HepG2 (cell line): ENCODE results near the gene RNF168. TPM values are rescaled to one million over a fixed set of nuclear protein-coding genes. Genes with fewer than 3 reads are reported as not detected.

Experiments used
- ATF1 ChIP-seq: IDR thresholded peaks from 2 replicates; pipeline ENCODE4 v1.6.1; 2016; ENCODE audit warnings: mild to moderate bottlenecking, control low read depth
- ATRX ChIP-seq: sonication (generic); formaldehyde crosslinking; IDR thresholded peaks from 2 replicates; pipeline ENCODE4 v1.4.0; 2020; ENCODE audit warnings: missing genetic modification reagents, borderline replicate concordance
- EP300 ChIP-seq, 3 experiments: sonication (generic) in 1 of 3; formaldehyde crosslinking in 1 of 3; IDR thresholded peaks; 2 replicates each; pipeline versions ENCODE4 v1.5.1 to v1.6.1; 2011 to 2020; ENCODE audit warnings: low read depth in 2 of 3, low read length in 2 of 3, borderline replicate concordance in 1 of 3, improper control_type of control experiment in 1 of 3, mild to moderate bottlenecking in 1 of 3, missing genetic modification reagents in 1 of 3, moderate library complexity in 1 of 3
- GTF3A ChIP-seq: sonication (generic); formaldehyde crosslinking; conservative IDR thresholded peaks from 2 replicates; pipeline ENCODE4 v1.4.0; 2020; ENCODE audit warnings: mild to moderate bottlenecking, missing genetic modification reagents
- KLF16 ChIP-seq, 2 experiments: sonication (generic) in 1 of 2; formaldehyde crosslinking in 1 of 2; IDR thresholded peaks; 2 replicates each; pipeline versions ENCODE4 v1.6.1 to v1.8.0; 2016 to 2023; ENCODE audit warnings: missing genetic modification reagents in 2 of 2, missing compliant biosample characterization in 1 of 2
- MAFK ChIP-seq, 2 experiments: IDR thresholded peaks in 1 of 2; conservative IDR thresholded peaks in 1 of 2; 2 replicates each; pipeline ENCODE4 v1.6.1; 2011; ENCODE audit warnings: improper control_type of control experiment in 2 of 2, low read length in 2 of 2
- SOX6 ChIP-seq, 2 experiments: fragments of 450-650 bp in 1 of 2; sonication (generic) in 1 of 2; formaldehyde crosslinking in 1 of 2; IDR thresholded peaks; 2 replicates each; pipeline versions ENCODE4 v1.4.0 to v1.6.1; 2017 to 2020; ENCODE audit warnings: antibody characterized with exemption in 1 of 2, mild to moderate bottlenecking in 1 of 2, missing genetic modification reagents in 1 of 2
- SP4 ChIP-seq: sonication (generic); formaldehyde crosslinking; IDR thresholded peaks from 2 replicates; pipeline ENCODE4 v1.8.1; 2023; ENCODE audit warnings: mild to moderate bottlenecking, missing genetic modification reagents
- ZNF263 ChIP-seq: sonication (generic); formaldehyde crosslinking; IDR thresholded peaks from 2 replicates; pipeline ENCODE4 v1.4.0; 2020; ENCODE audit warnings: missing genetic modification reagents
- ZNF749 ChIP-seq: sonication (generic); formaldehyde crosslinking; IDR thresholded peaks from 2 replicates; pipeline ENCODE4 v1.8.0; 2022; ENCODE audit warnings: mild to moderate bottlenecking, missing genetic modification reagents, moderate library complexity, borderline replicate concordance
- ZSCAN25 ChIP-seq: sonication (generic); formaldehyde crosslinking; IDR thresholded peaks from 2 replicates; pipeline ENCODE4 v1.8.0; 2022; ENCODE audit warnings: mild to moderate bottlenecking, missing genetic modification reagents
- polyA plus RNA-seq, 8 experiments: library from polyadenylated mRNA; depleted of rRNA in 3 of 8; stranded (reverse) in 7 of 8; unstranded in 1 of 8; fragments of >200 nt; fragmentation: Illumina TruSeq in 4 of 8; extraction: Trizol in 4 of 8; gene quantifications; 2 replicates each; pipeline versions ENCODE4 v1.2.1 to v1.2.3, GENCODE V29; 2011 to 2016; ENCODE audit warnings: low read depth in 4 of 8, missing spikeins in 1 of 8, mixed read lengths in 1 of 8; ENCODE audit not compliant: insufficient read depth in 1 of 8
- total RNA-seq, 5 experiments: library from RNA; depleted of rRNA; stranded (reverse); fragments of >200 nt; fragmentation: Illumina TruSeq; extraction: Trizol; gene quantifications; 2 replicates each; pipeline ENCODE4 v1.2.3, GENCODE V29; 2016; ENCODE audit warnings: low read depth in 1 of 5
- TF ChIP-seq, protein P1 (sequence below): sonication (generic); formaldehyde crosslinking; IDR thresholded peaks from 2 replicates; pipeline ENCODE4 v1.8.1; 2023; ENCODE audit warnings: mild to moderate bottlenecking, moderate library complexity, missing genetic modification reagents
- TF ChIP-seq, protein P2 (sequence below): IDR thresholded peaks from 2 replicates; pipeline ENCODE4 v1.6.1; 2016; ENCODE audit warnings: low read depth, borderline replicate concordance
- TF ChIP-seq, protein P3 (sequence below): sonication (generic); formaldehyde crosslinking; IDR thresholded peaks from 2 replicates; pipeline ENCODE4 v1.4.0; 2020; ENCODE audit warnings: missing genetic modification reagents, borderline replicate concordance
- TF ChIP-seq, protein P4 (sequence below): sonication (generic); formaldehyde crosslinking; IDR thresholded peaks from 2 replicates; pipeline ENCODE4 v1.5.1; 2020; ENCODE audit warnings: mild to moderate bottlenecking, missing genetic modification reagents, borderline replicate concordance

RNF168 gene
- total and polyA plus RNA-seq, 2 of the 13 experiments (the other 11 are each of a cell fraction or from before 2014, with no cell fraction given) = 3.7 to 22.9 TPM

DNA sequence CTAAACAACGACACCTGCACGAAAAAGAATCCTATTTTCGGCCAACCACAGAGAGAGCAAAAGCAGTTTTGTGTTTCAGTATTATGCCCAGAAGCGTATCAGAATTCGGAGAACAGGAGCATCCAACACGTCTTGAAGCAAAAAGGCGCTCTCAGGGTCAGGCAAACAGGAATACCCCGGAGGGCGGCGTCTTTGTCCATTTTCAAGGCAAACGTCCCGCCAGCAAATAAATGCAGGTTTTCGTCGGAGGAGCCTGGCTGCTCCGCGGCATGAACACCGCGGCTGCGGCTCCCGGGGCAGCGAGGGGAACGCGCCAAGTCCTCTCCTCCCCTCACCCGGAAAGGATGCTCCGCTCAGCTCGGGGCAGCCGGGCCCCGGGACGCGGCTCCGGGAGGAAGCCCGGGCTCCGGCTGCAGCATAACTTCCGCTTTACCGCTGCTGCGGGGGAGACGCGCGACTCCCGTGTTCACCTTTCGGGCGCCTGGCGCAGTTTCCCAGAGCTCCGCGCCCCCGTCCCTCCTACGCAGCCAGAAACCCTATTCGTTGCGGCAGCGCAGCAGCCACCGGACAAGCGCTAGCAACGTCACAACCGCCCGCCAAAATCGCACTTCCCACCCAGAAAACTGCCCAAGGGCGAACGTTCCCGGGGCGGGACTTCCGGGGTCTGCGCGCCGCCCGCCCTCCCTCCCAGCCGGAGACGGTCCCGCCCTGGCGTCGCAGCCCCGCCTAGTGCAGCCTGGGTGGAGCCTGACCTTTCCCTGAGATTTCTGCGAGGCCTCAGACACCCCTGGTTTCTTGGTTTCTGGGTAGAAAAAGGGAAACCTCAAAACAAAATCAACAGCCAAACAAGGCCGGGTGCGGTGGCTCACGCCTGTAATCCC, at the start of gene RNF168 (continued):
- TF ChIP-seq EP300 (IDR thresholded peaks at IDR 0.05; ENCODE audit: low read depth in 2 of 2, low read length in 2 of 2) (0 out of 4 replicates have a peak, but pooled peaks of 1 of the 2 experiments have one; percentile 11), EP300 (CRISPR knock-in tag; IDR thresholded peaks at IDR 0.05; ENCODE audit: borderline replicate concordance) (no peak), ATRX (no peak), MAFK (conservative IDR thresholded peaks at IDR 0.05 in 1 of 2, IDR thresholded peaks at IDR 0.05 in 1 of 2; ENCODE audit: low read length in 2 of 2) (no peak), SP4 (CRISPR knock-in tag) (peak; percentile 72), GTF3A (CRISPR knock-in tag) (no peak; the same call in 1 of the 2 replicates), ZNF263 (CRISPR knock-in tag) (0 out of 2 replicates have a peak, but pooled peaks have one; percentile 47), ZNF749 (peak; percentile 74; the same call in 1 of the 2 replicates), ZSCAN25 (0 out of 2 replicates have a peak, but pooled peaks have one; percentile 24), ATF1 (peak; percentile 85), KLF16 (CRISPR knock-in tag; IDR thresholded peaks at IDR 0.05) (peak in 1 of 2 experiments; percentile 85; a peak in 2 of 4 replicates), SOX6 (IDR thresholded peaks at IDR 0.05) (no peak), SOX6 (CRISPR knock-in tag; IDR thresholded peaks at IDR 0.05) (peak; percentile 48; the same call in 1 of the 2 replicates)
- TF ChIP-seq, protein P1, sequence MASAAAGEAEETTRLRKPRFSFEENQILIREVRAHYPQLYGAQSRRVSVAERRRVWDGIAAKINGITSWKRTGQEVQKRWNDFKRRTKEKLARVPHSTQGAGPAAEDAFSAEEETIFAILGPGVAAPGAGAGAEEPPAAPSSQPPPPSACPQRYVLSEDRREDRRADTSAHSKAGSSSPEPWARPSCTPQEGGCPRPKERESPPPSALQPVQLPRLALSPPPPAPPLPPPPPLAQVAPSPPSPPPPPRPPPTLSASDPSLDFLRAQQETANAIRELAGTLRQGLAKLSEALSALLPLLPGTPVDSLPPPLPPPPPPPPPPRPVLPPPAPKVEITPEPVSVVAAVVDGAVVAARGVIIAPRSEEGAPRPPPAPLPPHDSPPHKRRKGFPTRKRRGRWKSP (CRISPR knock-in tag) = peak; percentile 97
- TF ChIP-seq, protein P2, sequence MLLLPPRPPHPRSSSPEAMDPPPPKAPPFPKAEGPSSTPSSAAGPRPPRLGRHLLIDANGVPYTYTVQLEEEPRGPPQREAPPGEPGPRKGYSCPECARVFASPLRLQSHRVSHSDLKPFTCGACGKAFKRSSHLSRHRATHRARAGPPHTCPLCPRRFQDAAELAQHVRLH (CRISPR knock-in tag) = peak; percentile 71; the same call in 1 of the 2 replicates
- TF ChIP-seq, protein P3, sequence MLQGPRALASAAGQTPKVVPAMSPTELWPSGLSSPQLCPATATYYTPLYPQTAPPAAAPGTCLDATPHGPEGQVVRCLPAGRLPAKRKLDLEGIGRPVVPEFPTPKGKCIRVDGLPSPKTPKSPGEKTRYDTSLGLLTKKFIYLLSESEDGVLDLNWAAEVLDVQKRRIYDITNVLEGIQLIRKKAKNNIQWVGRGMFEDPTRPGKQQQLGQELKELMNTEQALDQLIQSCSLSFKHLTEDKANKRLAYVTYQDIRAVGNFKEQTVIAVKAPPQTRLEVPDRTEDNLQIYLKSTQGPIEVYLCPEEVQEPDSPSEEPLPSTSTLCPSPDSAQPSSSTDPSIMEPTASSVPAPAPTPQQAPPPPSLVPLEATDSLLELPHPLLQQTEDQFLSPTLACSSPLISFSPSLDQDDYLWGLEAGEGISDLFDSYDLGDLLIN (CRISPR knock-in tag) = peak; percentile 97; the same call in 1 of the 2 replicates
- TF ChIP-seq, protein P4, sequence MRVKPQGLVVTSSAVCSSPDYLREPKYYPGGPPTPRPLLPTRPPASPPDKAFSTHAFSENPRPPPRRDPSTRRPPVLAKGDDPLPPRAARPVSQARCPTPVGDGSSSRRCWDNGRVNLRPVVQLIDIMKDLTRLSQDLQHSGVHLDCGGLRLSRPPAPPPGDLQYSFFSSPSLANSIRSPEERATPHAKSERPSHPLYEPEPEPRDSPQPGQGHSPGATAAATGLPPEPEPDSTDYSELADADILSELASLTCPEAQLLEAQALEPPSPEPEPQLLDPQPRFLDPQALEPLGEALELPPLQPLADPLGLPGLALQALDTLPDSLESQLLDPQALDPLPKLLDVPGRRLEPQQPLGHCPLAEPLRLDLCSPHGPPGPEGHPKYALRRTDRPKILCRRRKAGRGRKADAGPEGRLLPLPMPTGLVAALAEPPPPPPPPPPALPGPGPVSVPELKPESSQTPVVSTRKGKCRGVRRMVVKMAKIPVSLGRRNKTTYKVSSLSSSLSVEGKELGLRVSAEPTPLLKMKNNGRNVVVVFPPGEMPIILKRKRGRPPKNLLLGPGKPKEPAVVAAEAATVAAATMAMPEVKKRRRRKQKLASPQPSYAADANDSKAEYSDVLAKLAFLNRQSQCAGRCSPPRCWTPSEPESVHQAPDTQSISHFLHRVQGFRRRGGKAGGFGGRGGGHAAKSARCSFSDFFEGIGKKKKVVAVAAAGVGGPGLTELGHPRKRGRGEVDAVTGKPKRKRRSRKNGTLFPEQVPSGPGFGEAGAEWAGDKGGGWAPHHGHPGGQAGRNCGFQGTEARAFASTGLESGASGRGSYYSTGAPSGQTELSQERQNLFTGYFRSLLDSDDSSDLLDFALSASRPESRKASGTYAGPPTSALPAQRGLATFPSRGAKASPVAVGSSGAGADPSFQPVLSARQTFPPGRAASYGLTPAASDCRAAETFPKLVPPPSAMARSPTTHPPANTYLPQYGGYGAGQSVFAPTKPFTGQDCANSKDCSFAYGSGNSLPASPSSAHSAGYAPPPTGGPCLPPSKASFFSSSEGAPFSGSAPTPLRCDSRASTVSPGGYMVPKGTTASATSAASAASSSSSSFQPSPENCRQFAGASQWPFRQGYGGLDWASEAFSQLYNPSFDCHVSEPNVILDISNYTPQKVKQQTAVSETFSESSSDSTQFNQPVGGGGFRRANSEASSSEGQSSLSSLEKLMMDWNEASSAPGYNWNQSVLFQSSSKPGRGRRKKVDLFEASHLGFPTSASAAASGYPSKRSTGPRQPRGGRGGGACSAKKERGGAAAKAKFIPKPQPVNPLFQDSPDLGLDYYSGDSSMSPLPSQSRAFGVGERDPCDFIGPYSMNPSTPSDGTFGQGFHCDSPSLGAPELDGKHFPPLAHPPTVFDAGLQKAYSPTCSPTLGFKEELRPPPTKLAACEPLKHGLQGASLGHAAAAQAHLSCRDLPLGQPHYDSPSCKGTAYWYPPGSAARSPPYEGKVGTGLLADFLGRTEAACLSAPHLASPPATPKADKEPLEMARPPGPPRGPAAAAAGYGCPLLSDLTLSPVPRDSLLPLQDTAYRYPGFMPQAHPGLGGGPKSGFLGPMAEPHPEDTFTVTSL (CRISPR knock-in tag) = peak; percentile 54
